Subcutaneous abdominal adipose tissue (tissue), 5 donors: Measurements from ENCODE around the gene LSM14B.
A peak's percentile ranks its signal among the peaks of the same experiment; 100 is the strongest.
"Not testable (repeated sequence)": the region's sequence is repeated elsewhere in the genome, so short reads cannot be mapped to it uniquely, and the experiment has no call there.

Experiments used
- H3K27ac ChIP-seq: one replicate; pipeline ENCODE4 v1.7.0; 2013; ENCODE audit warnings: low read depth, mild to moderate bottlenecking, inconsistent platforms, low read length, moderate library complexity
- H3K27me3 ChIP-seq, 5 donors: one replicate each; pipeline ENCODE4 v1.7.0; 2013; ENCODE audit warnings: low read length in 5 of 5, inconsistent platforms in 1 of 5; ENCODE audit not compliant: control insufficient read depth in 5 of 5, insufficient read depth in 4 of 5
- H3K36me3 ChIP-seq, 5 donors: one replicate each; pipeline ENCODE4 v1.7.0; 2013; ENCODE audit warnings: low read length in 5 of 5; ENCODE audit not compliant: control insufficient read depth in 5 of 5, insufficient read depth in 5 of 5
- H3K4me1 ChIP-seq, 5 donors: one replicate each; pipeline ENCODE4 v1.7.0; 2013; ENCODE audit warnings: low read length in 5 of 5, mild to moderate bottlenecking in 3 of 5, moderate library complexity in 1 of 5; ENCODE audit not compliant: control insufficient read depth in 5 of 5, insufficient read depth in 5 of 5
- H3K4me3 ChIP-seq, 5 donors: one replicate each; pipeline ENCODE4 v1.7.0; 2013; ENCODE audit warnings: low read length in 5 of 5, low read depth in 1 of 5
- H3K9ac ChIP-seq, 5 donors: one replicate each; pipeline ENCODE4 v1.7.0; 2013; ENCODE audit warnings: low read length in 5 of 5, mild to moderate bottlenecking in 4 of 5, moderate library complexity in 3 of 5
- H3K9me3 ChIP-seq, 5 donors: one replicate each; pipeline ENCODE4 v1.7.0; 2013; ENCODE audit warnings: low read length in 5 of 5; ENCODE audit not compliant: control insufficient read depth in 5 of 5
- donor health status: healthy.
- donor health status: healthy.
- donor health status: healthy.
- donor health status: healthy.
- donor health status: healthy.

Gene LSM14B

GRCh38 chr20:62121776-62122653 lies at the start of gene LSM14B:
LSM14B (plus strand) TSS chr20:62122475; CDS start chr20:62122667, 192 bp downstream.
- H3K4me3 ChIP-seq: peak within 1 kb of the TSS; percentile 75 to 88 (median 76)
- peaks cover 9 to 27% (median 18%) of the 10 kb centered on the region in 5 donors for H3K4me1 ChIP-seq
- H3K9me3 ChIP-seq: no peaks in the 10 kb centered on the region
- H3K27me3 ChIP-seq: peaks cover 6 to 24% (median 20%) of the 10 kb centered on the region in 5 donors
- peak within 1 kb of the TSS; percentile 75 for H3K27ac ChIP-seq
- H3K36me3 ChIP-seq: peaks cover 2 to 28% (median 24%) of the 10 kb centered on the region in 5 donors
- peak within 1 kb of the TSS in 4 of 5 donors; percentile 66 to 75 (median 74) for H3K9ac ChIP-seq

- H3K9me3 ChIP-seq: peaks cover 4 to 27% (median 18%) of the 10 kb centered on the region in 5 donors
- no peak overlapping the region for H3K27ac ChIP-seq
- H3K4me1 ChIP-seq: peaks cover 0 to 9% (median 0%) of the 10 kb centered on the region in 5 donors
- no peaks in the 10 kb centered on the region for H3K36me3 ChIP-seq
- H3K27me3 ChIP-seq: peaks cover 0 to 7% (median 0%) of the 10 kb centered on the region in 5 donors
- no peak overlapping the region for H3K9ac ChIP-seq
- no peak overlapping the region for H3K4me3 ChIP-seq
Observed at GRCh38 chr20:62073323-62073722, 49.0 kb upstream of the LSM14B start.

DNA sequence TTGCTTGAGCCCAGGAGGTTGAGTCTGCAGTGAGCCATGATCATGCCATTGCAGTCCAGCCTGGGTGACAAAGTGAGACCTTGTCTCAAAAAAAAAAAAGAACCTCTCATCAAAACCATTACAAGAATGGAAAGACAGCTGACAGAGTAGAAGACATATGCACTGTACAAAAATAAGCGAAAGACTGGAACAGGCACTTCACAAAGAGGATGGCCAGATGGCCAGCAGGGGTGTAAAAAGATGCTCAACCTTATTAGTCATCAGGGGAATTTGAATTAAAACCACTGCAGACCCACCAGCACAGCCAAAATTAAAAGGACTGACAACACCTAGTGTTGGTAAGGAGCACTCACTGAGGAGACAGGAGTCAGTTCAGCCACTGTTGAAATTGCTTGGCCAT lies 43.1 kb upstream of the LSM14B start:
- H3K4me3 ChIP-seq: no peak overlapping the region
- H3K9me3 ChIP-seq: peaks cover 4 to 26% (median 15%) of the 10 kb centered on the region in 5 donors
- peaks cover 0 to 3% (median 0%) of the 10 kb centered on the region in 5 donors for H3K27me3 ChIP-seq
- no peaks in the 10 kb centered on the region for H3K36me3 ChIP-seq
- H3K9ac ChIP-seq: no peak overlapping the region
- H3K27ac ChIP-seq: no peak overlapping the region
- no peaks in the 10 kb centered on the region for H3K4me1 ChIP-seq

DNA sequence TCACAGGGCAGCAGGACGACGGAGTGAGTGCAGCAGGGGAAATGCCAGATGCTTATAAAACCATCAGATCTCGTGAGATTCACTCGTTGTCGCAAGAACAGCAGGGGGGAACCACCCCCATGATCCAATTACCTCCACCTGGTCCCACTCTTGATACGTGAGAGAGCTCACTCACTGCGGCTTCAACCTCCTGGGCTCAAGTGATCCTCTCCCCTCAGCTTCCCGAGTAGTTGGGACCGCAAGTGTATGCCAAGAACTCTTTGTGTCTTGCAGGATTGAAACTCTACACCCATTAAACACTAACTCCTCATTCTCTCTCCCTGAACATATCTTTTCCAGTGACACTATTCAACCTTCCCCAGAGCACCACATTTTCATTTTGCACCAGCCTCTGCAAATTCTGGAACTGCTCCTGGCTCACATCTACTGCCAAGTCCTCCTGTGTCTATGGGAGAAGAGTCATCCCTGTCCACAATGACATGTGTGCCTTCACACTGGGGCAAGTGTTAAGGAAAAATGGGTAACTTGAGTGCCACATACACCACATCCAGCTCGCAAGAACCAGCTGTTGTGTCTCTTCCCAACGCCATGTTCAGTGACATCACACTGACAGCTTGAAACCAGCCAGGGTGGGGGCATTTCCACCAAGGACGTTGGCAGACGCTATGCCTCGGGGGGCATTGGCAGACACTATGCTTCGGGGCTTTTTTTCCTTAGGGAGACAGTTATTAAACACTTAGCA lies 41.9 kb upstream of the LSM14B start:
- H3K36me3 ChIP-seq: no peaks in the 10 kb centered on the region
- H3K4me1 ChIP-seq: no peaks in the 10 kb centered on the region
- no peak overlapping the region for H3K27ac ChIP-seq
- H3K9ac ChIP-seq: no peak overlapping the region
- H3K4me3 ChIP-seq: no peak overlapping the region
- H3K27me3 ChIP-seq: peaks cover 0 to 5% (median 3%) of the 10 kb centered on the region in 5 donors
- peaks cover 2 to 23% (median 13%) of the 10 kb centered on the region in 5 donors for H3K9me3 ChIP-seq

GRCh38 chr20:62083312-62083711 lies 39.0 kb upstream of the LSM14B start:
- Histone ChIP-seq H3K4me3 (no peak overlapping the region), H3K27ac (no peak overlapping the region), H3K36me3 (no peaks in the 10 kb centered on the region), H3K9ac (no peak overlapping the region), H3K4me1 (no peaks in the 10 kb centered on the region), H3K27me3 (peaks cover 7 to 24% (median 23%) of the 10 kb centered on the region in 5 donors), H3K9me3 (peaks cover 4 to 12% (median 7%) of the 10 kb centered on the region in 5 donors)

- H3K27ac ChIP-seq, H3K4me1 ChIP-seq, H3K9me3 ChIP-seq, H3K9ac ChIP-seq, H3K36me3 ChIP-seq, H3K4me3 ChIP-seq: not testable (repeated sequence)
- peaks cover 7 to 26% (median 24%) of the 10 kb centered on the region in 5 donors for H3K27me3 ChIP-seq
Observed at GRCh38 chr20:62084224-62084623, 38.1 kb upstream of the LSM14B start.

DNA sequence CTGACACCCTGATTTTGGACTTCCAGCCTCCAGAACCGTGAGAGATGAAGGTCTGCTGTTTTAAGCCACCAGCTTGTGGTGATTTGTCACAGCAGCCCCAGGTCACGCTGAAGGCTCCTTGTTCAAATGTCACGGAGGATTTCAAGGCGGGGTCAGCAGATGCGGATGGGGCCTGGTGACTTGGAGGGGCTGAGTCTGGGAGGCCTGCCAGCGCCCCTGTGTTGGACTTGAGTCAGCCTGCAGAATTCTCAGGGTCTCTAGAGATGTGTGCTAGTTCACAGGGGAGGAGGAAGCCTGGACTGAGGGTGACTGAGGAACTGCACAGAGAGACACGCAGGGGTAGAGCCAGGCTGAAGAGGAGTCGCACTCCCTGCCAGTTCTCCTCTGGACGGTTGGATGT lies 37.1 kb upstream of the LSM14B start:
- no peak overlapping the region for H3K27ac ChIP-seq
- H3K36me3 ChIP-seq: no peaks in the 10 kb centered on the region
- H3K27me3 ChIP-seq: peaks cover 7 to 26% (median 24%) of the 10 kb centered on the region in 5 donors
- peaks cover 0 to 4% (median 2%) of the 10 kb centered on the region in 5 donors for H3K9me3 ChIP-seq
- H3K4me1 ChIP-seq: no peaks in the 10 kb centered on the region
- H3K4me3 ChIP-seq: no peak overlapping the region
- H3K9ac ChIP-seq: no peak overlapping the region

GRCh38 chr20:62087227-62087626 lies 35.0 kb upstream of the LSM14B start:
- Histone ChIP-seq H3K9ac (no peak overlapping the region), H3K27ac (no peak overlapping the region), H3K9me3 (peaks cover 0 to 2% (median 0%) of the 10 kb centered on the region in 5 donors), H3K36me3 (no peaks in the 10 kb centered on the region), H3K4me3 (no peak overlapping the region), H3K27me3 (peaks cover 11 to 31% (median 28%) of the 10 kb centered on the region in 5 donors), H3K4me1 (no peaks in the 10 kb centered on the region)

- H3K4me3 ChIP-seq: no peak overlapping the region
- H3K27me3 ChIP-seq: peaks cover 11 to 31% (median 28%) of the 10 kb centered on the region in 5 donors
- no peaks in the 10 kb centered on the region for H3K4me1 ChIP-seq
- peaks cover 0 to 2% (median 0%) of the 10 kb centered on the region in 5 donors for H3K9me3 ChIP-seq
- H3K27ac ChIP-seq: no peak overlapping the region
- no peaks in the 10 kb centered on the region for H3K36me3 ChIP-seq
- no peak overlapping the region for H3K9ac ChIP-seq
Observed at GRCh38 chr20:62087632-62088031, 34.6 kb upstream of the LSM14B start.
